Left lung (tissue), 10 donors: Measurements from ENCODE around the gene HDAC9. TPM values are rescaled to one million over a fixed set of nuclear protein-coding genes. Genes with fewer than 3 reads are reported as not detected.

Experiments
- ATAC-seq: fragments of 200-7000 bp; cut with Tn5 transposase; one replicate; pipeline ENCODE4 v1.9.1; 2020; ENCODE audit warnings: moderate library complexity
- DNase-seq, 4 donors: peaks; one replicate each; pipeline ENCODE4 v3.0.0-alpha.2; 2013 to 2020
- H3K27ac ChIP-seq, 2 donors: fragments of 200-600 bp; sonication (generic) in 1 of 2; one replicate each; pipeline versions ENCODE4 v1.5.0 to v1.8.0; 2020 to 2021
- H3K27me3 ChIP-seq, 2 donors: fragments of 200-600 bp; sonication (generic) in 1 of 2; one replicate each; pipeline versions ENCODE4 v1.5.0 to v1.8.0; 2020 to 2021
- H3K36me3 ChIP-seq, 2 donors: fragments of 200-600 bp; sonication (generic) in 1 of 2; one replicate each; pipeline versions ENCODE4 v1.5.0 to v1.8.0; 2020 to 2021
- H3K4me1 ChIP-seq, 2 donors: fragments of 200-600 bp; one replicate each; pipeline ENCODE4 v1.8.0; 2021
- H3K4me3 ChIP-seq, 2 donors: fragments of 200-600 bp; sonication (generic) in 1 of 2; one replicate each; pipeline versions ENCODE4 v1.5.0 to v1.8.0; 2020 to 2021; ENCODE audit warnings: mild to moderate bottlenecking in 1 of 2
- H3K9me3 ChIP-seq, 2 donors: fragments of 200-600 bp; sonication (generic) in 1 of 2; one replicate each; pipeline versions ENCODE4 v1.5.0 to v1.8.0; 2020 to 2021
- intact Hi-C, 2 donors: fragments of 100-400 bp; cut with DNase I; formaldehyde crosslinking; loops; one replicate each; pipeline versions ENCODE4 v1.11.2 to v1.14.2; 2022
- polyA plus RNA-seq, 6 donors: library from polyadenylated mRNA; unstranded; fragments of 120-200 nt; gene quantifications; one replicate each; pipeline ENCODE4 v1.2.1, GENCODE V29; 2013; ENCODE audit not compliant: insufficient read length in 6 of 6
- total RNA-seq, 2 donors: library from RNA; stranded (reverse); fragmentation: NEBNext Ultra II Directional; extraction: Animal tissue kit (Norgen Biotek cat#: 25700); gene quantifications; one replicate each; pipeline ENCODE4 v1.2.1, GENCODE V29; 2021
- TF ChIP-seq, protein P1 (sequence below), 2 donors: fragments of 200-600 bp; sonication (generic) in 1 of 2; IDR thresholded peaks; one replicate each; pipeline versions ENCODE4 v1.5.0 to v1.8.0; 2021; ENCODE audit warnings: antibody characterized with exemption in 2 of 2
- donor health status: DM: no; HTN: yes; CAD: no.
- donor health status: DM: no; HTN: no; CAD: no.

Gene HDAC9
- total and polyA plus RNA-seq, 8 donors = 6.7 to 13.2 (median 9.6) TPM

DNA sequence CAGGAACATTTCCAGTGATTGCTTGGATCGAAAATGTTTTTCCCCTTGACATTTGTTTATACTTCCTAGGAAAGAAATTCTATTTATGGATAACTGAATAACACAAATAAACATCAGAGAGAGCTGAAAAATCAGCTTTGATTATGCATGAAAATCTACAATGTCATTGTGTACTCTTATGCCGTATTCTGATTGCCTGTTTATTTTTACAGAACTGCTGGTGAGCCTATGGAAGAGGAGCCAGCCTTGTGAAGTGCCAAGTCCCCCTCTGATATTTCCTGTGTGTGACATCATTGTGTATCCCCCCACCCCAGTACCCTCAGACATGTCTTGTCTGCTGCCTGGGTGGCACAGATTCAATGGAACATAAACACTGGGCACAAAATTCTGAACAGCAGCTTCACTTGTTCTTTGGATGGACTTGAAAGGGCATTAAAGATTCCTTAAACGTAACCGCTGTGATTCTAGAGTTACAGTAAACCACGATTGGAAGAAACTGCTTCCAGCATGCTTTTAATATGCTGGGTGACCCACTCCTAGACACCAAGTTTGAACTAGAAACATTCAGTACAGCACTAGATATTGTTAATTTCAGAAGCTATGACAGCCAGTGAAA, 500.4 kb downstream of the HDAC9 start:
- no peak overlapping the region for H3K4me3 ChIP-seq
- no peaks in the 10 kb centered on the region for H3K4me1 ChIP-seq
- H3K27ac ChIP-seq = no peak overlapping the region
- DNase-seq = peak in 1 of 4 donors; percentile 12
- no peaks in the 10 kb centered on the region for H3K27me3 ChIP-seq
- no peaks in the 10 kb centered on the region for H3K36me3 ChIP-seq
- intact Hi-C loops = no loop called here
- H3K9me3 ChIP-seq = no peaks in the 10 kb centered on the region
- TF ChIP-seq, protein P1, sequence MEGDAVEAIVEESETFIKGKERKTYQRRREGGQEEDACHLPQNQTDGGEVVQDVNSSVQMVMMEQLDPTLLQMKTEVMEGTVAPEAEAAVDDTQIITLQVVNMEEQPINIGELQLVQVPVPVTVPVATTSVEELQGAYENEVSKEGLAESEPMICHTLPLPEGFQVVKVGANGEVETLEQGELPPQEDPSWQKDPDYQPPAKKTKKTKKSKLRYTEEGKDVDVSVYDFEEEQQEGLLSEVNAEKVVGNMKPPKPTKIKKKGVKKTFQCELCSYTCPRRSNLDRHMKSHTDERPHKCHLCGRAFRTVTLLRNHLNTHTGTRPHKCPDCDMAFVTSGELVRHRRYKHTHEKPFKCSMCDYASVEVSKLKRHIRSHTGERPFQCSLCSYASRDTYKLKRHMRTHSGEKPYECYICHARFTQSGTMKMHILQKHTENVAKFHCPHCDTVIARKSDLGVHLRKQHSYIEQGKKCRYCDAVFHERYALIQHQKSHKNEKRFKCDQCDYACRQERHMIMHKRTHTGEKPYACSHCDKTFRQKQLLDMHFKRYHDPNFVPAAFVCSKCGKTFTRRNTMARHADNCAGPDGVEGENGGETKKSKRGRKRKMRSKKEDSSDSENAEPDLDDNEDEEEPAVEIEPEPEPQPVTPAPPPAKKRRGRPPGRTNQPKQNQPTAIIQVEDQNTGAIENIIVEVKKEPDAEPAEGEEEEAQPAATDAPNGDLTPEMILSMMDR (IDR thresholded peaks at IDR 0.05) = no peak
- ATAC-seq = no peak

DNA sequence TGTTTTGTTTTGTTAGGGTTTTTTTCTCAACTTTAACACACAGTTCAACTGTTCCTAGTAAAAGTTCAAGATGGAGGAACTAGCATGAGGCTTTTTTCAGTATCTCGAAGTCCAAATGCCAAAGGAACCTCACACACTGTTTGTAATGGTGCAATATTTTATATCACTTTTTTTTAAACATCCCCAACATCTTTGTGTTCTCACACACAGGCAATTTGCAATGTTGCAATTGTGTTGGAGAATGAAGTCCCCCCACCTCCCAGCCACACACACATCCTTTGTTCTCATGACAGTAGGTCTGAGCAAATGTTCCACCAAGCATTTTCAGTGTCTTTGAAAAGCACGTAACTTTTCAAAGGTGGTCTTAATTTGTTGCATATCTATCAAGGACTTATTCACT, 501.0 kb downstream of the HDAC9 start:
- DNase-seq (no peak), ATAC-seq (no peak)
- Histone ChIP-seq H3K27ac (no peak overlapping the region), H3K4me3 (no peak overlapping the region), H3K9me3 (no peaks in the 10 kb centered on the region), H3K27me3 (no peaks in the 10 kb centered on the region), H3K36me3 (no peaks in the 10 kb centered on the region), H3K4me1 (no peaks in the 10 kb centered on the region)
- intact Hi-C loops = no loop called here
- TF ChIP-seq, protein P1 (IDR thresholded peaks at IDR 0.05) = no peak

DNA sequence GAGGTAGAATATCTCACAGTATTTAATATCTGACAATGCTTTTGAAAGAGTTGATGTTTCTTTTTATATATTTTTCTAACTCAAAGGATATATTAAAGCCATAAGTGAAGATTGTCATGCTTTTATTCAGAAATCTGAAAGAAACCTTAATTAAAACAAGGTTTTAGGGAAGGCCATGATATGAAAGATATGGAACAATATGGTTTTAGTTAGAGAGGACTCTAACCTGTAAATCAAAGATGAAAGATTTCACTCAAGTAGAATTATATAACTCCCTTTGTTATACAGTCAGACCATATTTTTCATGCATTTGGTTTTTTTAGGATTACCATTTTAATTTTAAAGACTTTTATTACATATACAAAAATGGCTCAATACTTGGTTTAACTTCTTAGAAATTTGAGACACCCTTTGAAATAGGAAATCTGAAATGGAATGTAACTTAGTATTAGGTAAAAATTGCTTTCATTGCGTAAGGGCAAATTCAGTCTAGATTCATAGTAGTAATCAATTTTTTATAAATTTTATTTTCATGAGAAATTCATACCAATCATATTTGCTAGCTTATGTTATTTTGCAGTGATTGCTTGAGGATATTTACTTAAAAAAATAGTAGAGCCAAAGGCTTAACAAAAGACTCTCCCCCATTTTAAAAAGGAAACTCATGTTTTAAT, 502.1 kb downstream of the HDAC9 start:
- no peak for DNase-seq
- no peak overlapping the region for H3K27ac ChIP-seq
- no peaks in the 10 kb centered on the region for H3K9me3 ChIP-seq
- no peak for ATAC-seq
- no peaks in the 10 kb centered on the region for H3K27me3 ChIP-seq
- H3K4me3 ChIP-seq = no peak overlapping the region
- no peaks in the 10 kb centered on the region for H3K36me3 ChIP-seq
- H3K4me1 ChIP-seq = no peaks in the 10 kb centered on the region
- TF ChIP-seq, protein P1 (IDR thresholded peaks at IDR 0.05) = no peak
- intact Hi-C loops = no loop called here

DNA sequence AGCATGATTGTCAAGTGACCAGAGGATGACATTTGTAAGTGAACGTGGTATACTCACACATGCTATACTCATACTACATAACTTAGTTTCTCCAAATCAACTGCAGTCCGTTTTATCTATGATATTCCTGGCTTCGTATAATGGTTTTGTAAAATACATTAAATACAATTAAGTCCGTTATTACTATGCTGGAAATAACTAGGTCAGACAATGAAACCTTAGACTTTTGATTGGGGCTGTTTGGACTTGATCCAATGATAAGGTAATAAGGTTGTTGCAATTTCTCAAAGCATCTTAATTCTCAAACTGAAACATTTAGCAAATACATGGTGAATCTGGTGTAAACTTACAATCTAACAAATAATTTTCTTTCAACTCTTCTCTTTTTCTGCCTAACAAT, 504.9 kb downstream of the HDAC9 start:
- Histone ChIP-seq H3K36me3 (no peaks in the 10 kb centered on the region), H3K27ac (no peak overlapping the region), H3K9me3 (peaks cover 0 to 2% of the 10 kb centered on the region in 2 donors), H3K4me1 (no peaks in the 10 kb centered on the region), H3K4me3 (no peak overlapping the region), H3K27me3 (no peaks in the 10 kb centered on the region)
- intact Hi-C loops = no loop called here
- DNase-seq (no peak), ATAC-seq (no peak)
- TF ChIP-seq, protein P1 (IDR thresholded peaks at IDR 0.05) = no peak

DNA sequence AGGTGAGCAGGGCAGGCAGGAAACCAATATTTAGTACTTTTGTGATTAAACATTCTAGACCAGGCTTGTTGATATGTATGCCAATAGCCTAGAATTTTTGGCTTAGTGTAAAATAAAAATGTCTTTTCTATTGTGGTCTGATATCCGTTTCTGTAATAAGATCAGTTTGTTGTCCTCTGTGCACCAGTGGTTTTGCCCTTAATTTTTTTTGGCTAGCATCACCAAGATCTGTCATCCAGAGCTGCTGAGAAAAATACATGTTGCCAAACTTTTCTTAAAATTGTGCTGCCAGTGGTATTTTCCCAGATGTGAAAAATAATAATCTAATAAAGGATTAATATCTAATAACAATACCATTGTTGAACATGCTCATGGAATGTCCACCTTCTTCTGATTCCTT, 506.3 kb downstream of the HDAC9 start:
- no peaks in the 10 kb centered on the region for H3K36me3 ChIP-seq
- H3K4me1 ChIP-seq = no peaks in the 10 kb centered on the region
- DNase-seq (no peak), ATAC-seq (no peak)
- peaks cover 0 to 2% of the 10 kb centered on the region in 2 donors for H3K9me3 ChIP-seq
- H3K4me3 ChIP-seq = no peak overlapping the region
- TF ChIP-seq, protein P1 (IDR thresholded peaks at IDR 0.05) = no peak
- intact Hi-C loops = no loop called here
- no peaks in the 10 kb centered on the region for H3K27me3 ChIP-seq
- no peak overlapping the region for H3K27ac ChIP-seq
